ENCODE measurements around the gene TCERG1L. TPM values are rescaled to one million over a fixed set of nuclear protein-coding genes. Genes with fewer than 3 reads are reported as not detected.

The TCERG1L gene
- total RNA-seq, 1 experiment from 2014 or later: not detected

- no TSS peak for BruUV-seq (replicated peaks)
- CTCF ChIA-PET: interaction anchor here (0.9 kb wide), 1 partner anchor 187 kb away, joined by 3 read pairs; no protein-coding TSS in a partner anchor
- TF ChIP-seq, protein P1, sequence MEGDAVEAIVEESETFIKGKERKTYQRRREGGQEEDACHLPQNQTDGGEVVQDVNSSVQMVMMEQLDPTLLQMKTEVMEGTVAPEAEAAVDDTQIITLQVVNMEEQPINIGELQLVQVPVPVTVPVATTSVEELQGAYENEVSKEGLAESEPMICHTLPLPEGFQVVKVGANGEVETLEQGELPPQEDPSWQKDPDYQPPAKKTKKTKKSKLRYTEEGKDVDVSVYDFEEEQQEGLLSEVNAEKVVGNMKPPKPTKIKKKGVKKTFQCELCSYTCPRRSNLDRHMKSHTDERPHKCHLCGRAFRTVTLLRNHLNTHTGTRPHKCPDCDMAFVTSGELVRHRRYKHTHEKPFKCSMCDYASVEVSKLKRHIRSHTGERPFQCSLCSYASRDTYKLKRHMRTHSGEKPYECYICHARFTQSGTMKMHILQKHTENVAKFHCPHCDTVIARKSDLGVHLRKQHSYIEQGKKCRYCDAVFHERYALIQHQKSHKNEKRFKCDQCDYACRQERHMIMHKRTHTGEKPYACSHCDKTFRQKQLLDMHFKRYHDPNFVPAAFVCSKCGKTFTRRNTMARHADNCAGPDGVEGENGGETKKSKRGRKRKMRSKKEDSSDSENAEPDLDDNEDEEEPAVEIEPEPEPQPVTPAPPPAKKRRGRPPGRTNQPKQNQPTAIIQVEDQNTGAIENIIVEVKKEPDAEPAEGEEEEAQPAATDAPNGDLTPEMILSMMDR (IDR thresholded peaks at IDR 0.05; ENCODE audit: unreplicated experiment): no peak
- no peaks in the 10 kb centered on the region for H3K4me1 Mint-ChIP-seq (ENCODE audit: low read depth, unreplicated experiment)
- H3K9me3 Mint-ChIP-seq (ENCODE audit: low read depth, unreplicated experiment): no peaks in the 10 kb centered on the region
- intact Hi-C loops (cut with micrococcal nuclease; ENCODE audit: unreplicated experiment): no loop called here
- H3K36me3 Mint-ChIP-seq (ENCODE audit: insufficient read depth, unreplicated experiment): no peaks in the 10 kb centered on the region
- no peaks in the 10 kb centered on the region for H3K27me3 Mint-ChIP-seq (ENCODE audit: unreplicated experiment)
- H3K4me3 Mint-ChIP-seq (ENCODE audit: low read depth, unreplicated experiment): no peak overlapping the region
- no peak overlapping the region for H3K27ac Mint-ChIP-seq (ENCODE audit: unreplicated experiment)
- DNase-seq: no peak
Measured at GRCh38 chr10:131073469-131074035, 238.0 kb downstream of the TCERG1L start.

DNA sequence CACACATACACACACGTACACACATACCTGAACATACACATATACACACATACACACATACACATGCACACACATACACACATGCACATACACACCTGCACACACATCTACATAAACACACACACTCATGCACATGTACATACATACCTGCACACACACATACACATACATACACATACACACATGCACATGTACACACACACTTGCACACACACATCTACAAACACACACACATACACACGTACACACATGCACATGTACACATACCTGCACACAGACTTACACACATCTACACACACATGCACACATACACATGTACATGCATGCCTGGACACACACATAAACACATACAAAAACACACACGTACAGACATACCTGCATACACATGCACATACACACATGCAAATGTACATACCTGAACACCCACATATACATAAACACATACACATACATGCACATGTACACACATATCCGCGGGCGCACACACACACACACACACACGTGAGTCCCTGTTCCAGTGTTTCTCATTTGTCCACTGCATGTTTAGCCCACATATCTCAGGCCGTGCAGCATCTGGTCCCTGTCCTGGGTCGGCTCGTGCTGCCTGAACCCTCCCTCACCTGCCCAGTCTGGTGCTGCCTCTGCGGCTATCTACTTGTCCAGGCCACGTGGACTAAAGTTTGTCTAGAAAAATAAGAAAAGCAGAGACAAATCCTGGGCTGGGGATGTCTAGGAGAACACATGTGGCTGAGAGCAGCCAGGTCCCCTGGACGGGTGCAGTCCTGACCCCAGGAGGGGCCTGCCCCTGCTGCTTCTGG lies 238.7 kb downstream of the TCERG1L start:
- CTCF ChIA-PET: interaction anchor here (0.9 kb wide), 1 partner anchor 188 kb away, joined by 3 read pairs; no protein-coding TSS in a partner anchor
- H3K36me3 Mint-ChIP-seq (ENCODE audit: insufficient read depth, unreplicated experiment): no peaks in the 10 kb centered on the region
- BruUV-seq (replicated peaks): no TSS peak
- no peak for DNase-seq
- H3K4me1 Mint-ChIP-seq (ENCODE audit: low read depth, unreplicated experiment): no peaks in the 10 kb centered on the region
- no peak overlapping the region for H3K4me3 Mint-ChIP-seq (ENCODE audit: low read depth, unreplicated experiment)
- no peaks in the 10 kb centered on the region for H3K9me3 Mint-ChIP-seq (ENCODE audit: low read depth, unreplicated experiment)
- intact Hi-C loops (cut with micrococcal nuclease; ENCODE audit: unreplicated experiment): no loop called here
- no peak overlapping the region for H3K27ac Mint-ChIP-seq (ENCODE audit: unreplicated experiment)
- TF ChIP-seq, protein P1 (IDR thresholded peaks at IDR 0.05; ENCODE audit: unreplicated experiment): no peak
- no peaks in the 10 kb centered on the region for H3K27me3 Mint-ChIP-seq (ENCODE audit: unreplicated experiment)

DNA sequence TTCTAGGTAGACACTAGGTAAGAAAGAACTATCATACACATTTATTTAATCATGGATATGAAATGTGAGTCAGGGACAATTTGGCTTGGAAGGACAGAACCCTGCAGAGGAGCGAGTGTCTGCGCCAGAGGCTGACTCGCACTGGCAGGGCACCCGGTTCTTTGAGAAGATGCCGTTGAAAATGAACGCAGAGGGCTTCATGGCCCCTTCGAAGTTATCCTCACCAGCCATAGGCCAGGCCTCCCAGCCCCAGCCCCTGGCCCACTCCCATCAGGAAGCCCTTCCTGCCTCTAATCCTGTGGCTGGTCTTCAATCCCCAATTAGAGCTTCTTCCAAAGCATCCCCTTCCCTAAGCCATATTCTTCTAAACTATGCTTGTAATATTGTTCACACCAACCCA lies 239.8 kb downstream of the TCERG1L start:
- Mint-ChIP-seq H3K36me3 (ENCODE audit: insufficient read depth, unreplicated experiment) (no peaks in the 10 kb centered on the region), H3K27me3 (ENCODE audit: unreplicated experiment) (no peaks in the 10 kb centered on the region), H3K4me1 (ENCODE audit: low read depth, unreplicated experiment) (no peaks in the 10 kb centered on the region), H3K9me3 (ENCODE audit: low read depth, unreplicated experiment) (no peaks in the 10 kb centered on the region), H3K27ac (ENCODE audit: unreplicated experiment) (no peak overlapping the region), H3K4me3 (ENCODE audit: low read depth, unreplicated experiment) (no peak overlapping the region)
- intact Hi-C loops (cut with micrococcal nuclease; ENCODE audit: unreplicated experiment): no loop called here
- DNase-seq: no peak
- TF ChIP-seq, protein P1 (IDR thresholded peaks at IDR 0.05; ENCODE audit: unreplicated experiment): no peak
- CTCF ChIA-PET: no interaction called here
- no TSS peak for BruUV-seq (replicated peaks)

DNA sequence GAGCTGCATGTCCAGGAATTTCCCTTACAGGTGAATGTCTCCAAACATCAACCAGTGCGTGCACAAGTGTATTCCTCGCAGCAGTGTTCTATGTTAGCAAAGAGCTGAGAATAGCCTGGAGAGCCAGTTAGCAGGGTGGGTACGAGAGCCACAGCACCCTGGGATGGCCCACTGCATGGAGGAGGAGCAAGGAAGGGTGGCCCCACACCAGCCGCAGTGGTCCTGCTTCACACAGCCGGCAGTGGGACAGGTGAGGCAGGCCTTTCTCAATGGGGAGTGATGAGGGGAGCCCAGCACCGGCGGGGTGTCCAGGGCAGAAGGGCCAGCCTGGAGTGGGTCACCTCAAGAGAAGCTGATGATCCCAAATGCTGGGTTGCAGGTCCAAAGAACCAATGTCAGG lies 240.7 kb downstream of the TCERG1L start:
- H3K9me3 Mint-ChIP-seq (ENCODE audit: low read depth, unreplicated experiment): no peaks in the 10 kb centered on the region
- H3K36me3 Mint-ChIP-seq (ENCODE audit: insufficient read depth, unreplicated experiment): no peaks in the 10 kb centered on the region
- BruUV-seq (replicated peaks): no TSS peak
- H3K4me1 Mint-ChIP-seq (ENCODE audit: low read depth, unreplicated experiment): no peaks in the 10 kb centered on the region
- TF ChIP-seq, protein P1 (IDR thresholded peaks at IDR 0.05; ENCODE audit: unreplicated experiment): no peak
- CTCF ChIA-PET: interaction anchor here (0.7 kb wide), 1 partner anchor 12 kb away, joined by 3 read pairs; no protein-coding TSS in a partner anchor
- H3K27ac Mint-ChIP-seq (ENCODE audit: unreplicated experiment): no peak overlapping the region
- no peaks in the 10 kb centered on the region for H3K27me3 Mint-ChIP-seq (ENCODE audit: unreplicated experiment)
- no peak overlapping the region for H3K4me3 Mint-ChIP-seq (ENCODE audit: low read depth, unreplicated experiment)
- no peak for DNase-seq
- intact Hi-C loops (cut with micrococcal nuclease; ENCODE audit: unreplicated experiment): no loop called here

All from Calu3 (cell line).